T47D (cell line): ENCODE measurements around the gene DDX50.
"Not testable (repeated sequence)": the region's sequence is repeated elsewhere in the genome, so short reads cannot be mapped to it uniquely, and the experiment has no call there.

ENCODE experiments used
- DNase-seq, 2 experiments: peaks; one replicate each; pipeline versions ENCODE4 v3.0.0 to v3.0.0-alpha.2; 2011 to 2012; ENCODE audit warnings: low read depth in 1 of 2, low spot score in 1 of 2
- JUND ChIP-seq: IDR thresholded peaks from 2 replicates; pipeline ENCODE4 v1.6.1; 2012; ENCODE audit warnings: low read depth
- in situ Hi-C: cut with HindIII; loops from 2 replicates; pipeline ENCODE4 v1.10.0; 2016; ENCODE audit warnings: low sequenced_read_pairs, low pct_unique_long_range_greater_than_20kb

DDX50 gene

DNA sequence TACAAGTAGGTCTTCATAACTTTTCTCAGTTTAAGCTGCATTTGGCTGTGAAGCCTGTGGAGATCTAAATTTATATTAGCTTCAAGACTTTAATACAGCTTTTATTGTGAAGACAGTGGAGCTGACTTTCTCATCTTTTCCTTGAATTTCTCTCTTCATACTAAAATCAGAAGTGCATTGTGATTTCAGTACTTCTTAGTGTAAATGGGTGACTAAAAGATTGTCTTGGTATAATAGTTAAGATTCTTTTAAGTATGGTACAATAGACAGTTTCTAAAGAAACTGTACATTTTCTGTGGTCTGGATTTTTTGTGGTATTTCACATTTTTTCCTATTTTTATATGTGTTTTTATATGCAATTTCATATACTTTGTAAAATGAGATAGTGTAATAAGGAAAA is 33.9 kb downstream of the DDX50 start:
- in situ Hi-C loops, result no loop called here
- TF ChIP-seq JUND, result no peak
- no peak for DNase-seq

DNA sequence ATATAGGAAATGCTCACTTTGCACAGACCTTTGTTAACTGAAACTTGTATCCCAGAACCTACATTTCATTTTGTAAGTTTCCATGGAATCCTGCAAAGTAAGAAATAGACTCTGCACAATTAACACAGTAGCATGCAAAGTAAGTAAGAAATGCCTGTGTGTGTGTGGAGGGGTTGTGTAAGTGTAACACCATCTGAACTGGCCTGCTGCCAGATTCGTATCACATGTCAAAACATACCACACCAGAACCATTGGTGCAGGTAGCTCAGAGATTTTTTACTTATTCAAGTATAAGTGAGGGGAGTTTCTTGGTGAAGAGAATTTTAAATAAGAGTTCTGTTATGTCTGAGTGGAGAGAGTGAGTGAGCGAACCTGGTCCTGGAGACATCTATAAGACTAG is 37.0 kb downstream of the DDX50 start:
- no peak for TF ChIP-seq JUND
- in situ Hi-C loops, result no loop called here

DNA sequence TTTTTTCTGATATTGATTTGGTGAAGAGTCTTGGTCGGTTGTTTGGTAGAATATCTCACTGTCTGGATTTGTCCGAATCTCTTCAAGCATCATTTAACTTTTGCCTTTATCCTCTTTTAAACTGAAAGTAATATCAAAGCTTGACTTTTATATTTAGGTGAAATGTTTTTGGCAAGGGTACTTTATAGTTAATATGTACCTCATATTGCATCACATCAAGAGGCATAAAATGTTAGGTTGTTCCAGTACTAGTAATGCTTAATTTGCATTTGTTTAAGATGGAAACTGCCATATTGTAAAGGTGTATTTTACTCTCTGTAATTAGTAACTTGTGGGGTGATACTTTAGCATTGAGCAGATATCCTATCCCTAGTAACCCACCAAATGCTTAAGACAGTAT is 37.8 kb downstream of the DDX50 start:
- no peak for TF ChIP-seq JUND
- DNase-seq, result no peak
- in situ Hi-C loops, result no loop called here

More for the DNA sequence above, 37.0 kb downstream of the DDX50 start:
- peak in 1 of 2 experiments; percentile 22 for DNase-seq

DNA sequence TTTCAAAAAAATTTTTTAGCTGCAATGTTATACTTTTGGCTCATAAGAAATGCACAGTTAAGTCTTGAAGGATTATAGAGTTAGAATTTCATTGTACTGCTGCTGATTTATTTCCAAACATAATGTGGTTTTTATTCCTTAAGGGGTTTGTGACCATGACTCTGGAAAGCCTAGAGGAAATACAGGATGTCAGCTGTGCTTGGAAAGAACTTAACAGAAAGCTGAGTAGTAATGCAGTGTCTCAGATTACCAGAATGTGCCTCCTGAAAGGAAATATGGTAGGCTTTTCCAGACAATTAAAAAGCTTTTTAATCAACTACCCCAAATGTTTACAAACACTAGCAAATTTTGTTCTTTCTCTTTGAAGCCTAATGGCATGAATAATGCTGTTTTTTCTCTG is 39.8 kb downstream of the DDX50 start:
- DNase-seq, in situ Hi-C loops: not testable (repeated sequence)

DNA sequence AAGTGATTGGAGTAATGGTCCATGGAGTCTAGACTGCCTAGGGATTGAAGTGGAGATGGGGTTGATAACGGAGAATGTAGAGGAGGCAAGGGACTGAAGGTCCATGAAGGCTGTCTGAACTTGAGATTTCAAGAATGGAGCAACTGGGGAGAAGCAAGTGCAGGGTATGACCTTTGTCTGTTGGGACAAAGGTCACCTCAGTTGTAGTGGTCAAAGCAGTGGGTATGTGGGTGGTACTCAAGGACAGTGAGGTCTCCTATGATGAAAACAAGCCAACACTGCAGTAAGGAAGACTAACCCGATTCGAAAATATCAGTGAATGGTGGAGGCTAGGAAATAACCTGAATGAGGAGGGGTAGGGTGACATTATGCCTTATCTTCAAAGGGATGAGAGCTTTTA is 49.5 kb downstream of the DDX50 start:
- no peak for DNase-seq
- TF ChIP-seq JUND, result no peak
- in situ Hi-C loops, result no loop called here

DNA sequence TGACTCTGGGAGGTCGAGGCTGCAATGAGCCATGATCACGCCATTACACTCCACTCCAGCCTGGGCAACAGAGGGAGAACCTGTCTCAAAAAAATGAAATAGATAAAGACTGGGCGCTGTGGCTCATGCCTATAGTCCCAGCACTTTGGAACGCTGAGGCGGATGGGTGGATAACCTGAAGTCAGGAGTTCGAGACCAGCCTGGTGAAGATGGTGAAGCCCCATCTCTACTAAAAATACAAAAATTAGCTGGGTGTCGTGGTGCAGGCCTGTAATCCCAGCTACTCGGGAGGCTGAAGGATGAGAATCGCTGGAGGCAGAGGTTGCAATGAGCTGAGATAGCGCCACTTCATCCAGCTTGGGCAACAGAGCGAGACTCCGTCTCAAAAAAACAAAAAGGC is 53.8 kb downstream of the DDX50 start:
- no peak for TF ChIP-seq JUND
- in situ Hi-C loops, result no loop called here

DNA sequence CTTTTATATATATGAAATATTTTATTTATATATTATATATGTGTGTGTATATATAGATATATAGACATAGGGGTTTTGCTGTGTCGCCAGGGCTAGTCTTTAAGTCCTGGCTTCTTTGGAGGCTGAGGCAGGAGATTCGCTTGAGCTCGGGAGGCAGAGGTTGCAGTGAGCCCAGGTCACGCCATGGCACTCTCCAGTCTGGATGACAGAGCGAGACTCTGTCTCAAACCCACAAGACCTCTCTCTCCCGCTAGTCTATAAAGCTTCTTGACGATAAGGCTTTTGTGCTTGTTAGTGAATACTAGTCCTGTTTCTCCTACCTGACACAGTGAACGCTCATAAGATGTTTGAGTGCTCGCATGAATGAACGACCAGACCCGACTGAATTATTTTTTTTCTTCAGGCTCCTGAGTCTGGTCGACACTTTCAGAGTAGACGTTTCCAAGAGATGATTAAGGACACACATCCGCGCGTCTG is 54.3 kb downstream of the DDX50 start:
- DNase-seq, result no peak
- no peak for TF ChIP-seq JUND
- in situ Hi-C loops, result no loop called here

More for the DNA sequence above, 53.8 kb downstream of the DDX50 start:
- DNase-seq, result no peak

DNA sequence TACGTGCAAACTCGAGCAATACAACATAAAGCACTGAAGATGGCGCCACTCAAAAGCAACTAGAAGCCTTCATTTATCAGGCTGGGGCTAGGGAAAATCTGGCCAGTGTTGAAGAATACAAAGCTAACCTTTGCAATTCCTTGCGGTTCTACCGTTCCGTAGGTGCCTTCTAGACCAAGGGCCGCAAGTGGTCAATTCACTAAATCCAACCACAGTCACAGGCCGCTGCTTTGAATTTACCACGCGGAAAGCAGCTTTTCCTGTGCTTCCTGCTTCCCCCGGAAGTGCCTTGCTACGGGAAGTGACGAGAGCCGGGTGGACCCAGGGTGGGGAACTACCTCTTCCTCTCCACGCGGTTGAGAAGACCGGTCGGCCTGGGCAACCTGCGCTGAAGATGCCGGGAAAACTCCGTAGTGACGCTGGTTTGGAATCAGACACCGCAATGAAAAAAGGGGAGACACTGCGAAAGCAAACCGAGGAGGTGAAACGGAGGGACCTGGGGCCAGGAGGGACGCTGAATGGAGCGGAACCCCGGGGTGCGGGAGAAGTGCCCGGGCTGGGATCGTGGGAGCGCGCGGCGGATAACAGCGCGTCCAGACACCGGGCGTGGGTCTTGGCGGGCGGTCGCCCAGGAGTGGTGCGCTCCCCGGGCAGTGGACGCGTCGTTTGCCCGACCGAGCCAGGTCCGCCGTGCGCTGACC is 54.9 kb downstream of the DDX50 start, which contains the start of gene DDX21:
DDX21 (plus strand) TSS at position 339 of the 701 bp plus-strand sequence; CDS start at position 395, 56 bp downstream.
- TF ChIP-seq JUND, result no peak
- in situ Hi-C loops, result no loop called here
- peak; percentile 96 to 98 for DNase-seq

DNA sequence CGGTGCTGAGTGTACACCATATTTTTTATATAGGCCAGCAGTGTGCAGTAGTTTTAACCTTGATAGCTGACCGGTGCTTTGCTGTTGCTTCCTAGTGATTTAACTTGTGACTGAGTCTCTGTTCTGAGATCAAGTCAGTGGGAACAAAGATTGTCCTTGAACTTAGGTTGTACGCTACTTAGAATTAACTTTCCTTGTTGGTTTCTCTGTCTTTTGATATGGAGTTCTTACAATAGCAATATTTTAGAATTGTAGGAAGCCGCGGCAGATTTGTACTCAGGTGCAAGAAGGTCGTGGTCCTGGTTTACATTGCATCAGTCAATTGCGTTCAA is 56.1 kb downstream of the DDX50 start:
- DNase-seq, result no peak
- TF ChIP-seq JUND, result no peak
- in situ Hi-C loops, result no loop called here

DNA sequence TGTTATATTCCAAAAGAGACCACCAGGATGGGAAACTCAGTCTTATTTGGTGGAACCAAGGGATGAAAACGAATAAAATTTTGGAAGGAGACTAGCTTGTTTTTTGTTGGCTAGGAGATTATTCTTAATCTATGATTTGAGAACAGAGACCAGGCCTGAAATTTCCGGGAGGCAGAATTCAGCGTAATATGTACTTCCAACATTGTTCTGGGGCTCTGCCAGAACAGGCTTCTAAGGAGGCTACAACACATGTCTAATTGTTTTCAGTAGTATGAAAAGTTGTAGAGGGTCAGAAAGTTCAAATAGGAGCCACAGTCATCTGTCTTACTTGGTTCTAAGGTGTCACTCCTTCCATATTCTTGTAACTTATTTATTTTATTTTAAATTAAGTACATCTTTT is 56.5 kb downstream of the DDX50 start:
- in situ Hi-C loops, result no loop called here
- TF ChIP-seq JUND, result no peak
- DNase-seq, result peak in 1 of 2 experiments; percentile 16

DNA sequence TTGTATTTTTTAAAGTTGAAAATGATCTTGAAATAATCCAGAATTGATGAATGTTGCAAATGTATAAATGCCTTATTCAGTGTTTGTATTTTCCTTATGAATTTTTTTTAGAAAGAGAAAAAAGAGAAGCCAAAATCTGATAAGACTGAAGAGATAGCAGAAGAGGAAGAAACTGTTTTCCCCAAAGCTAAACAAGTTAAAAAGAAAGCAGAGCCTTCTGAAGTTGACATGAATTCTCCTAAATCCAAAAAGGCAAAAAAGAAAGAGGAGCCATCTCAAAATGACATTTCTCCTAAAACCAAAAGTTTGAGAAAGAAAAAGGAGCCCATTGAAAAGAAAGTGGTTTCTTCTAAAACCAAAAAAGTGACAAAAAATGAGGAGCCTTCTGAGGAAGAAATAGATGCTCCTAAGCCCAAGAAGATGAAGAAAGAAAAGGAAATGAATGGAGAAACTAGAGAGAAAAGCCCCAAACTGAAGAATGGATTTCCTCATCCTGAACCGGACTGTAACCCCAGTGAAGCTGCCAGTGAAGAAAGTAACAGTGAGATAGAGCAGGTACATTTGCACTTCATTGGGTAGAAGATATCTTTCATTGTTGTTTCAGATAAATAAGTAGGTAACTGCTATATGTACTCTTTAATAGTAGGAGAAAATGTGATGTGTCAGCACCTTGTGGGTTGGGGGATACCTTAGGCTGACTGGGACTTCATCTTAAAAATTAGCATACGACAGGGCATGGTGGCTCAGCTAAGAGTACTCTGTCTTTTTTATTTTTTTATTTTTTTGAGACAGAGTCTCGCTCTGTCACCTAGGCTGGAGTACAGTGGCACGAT is 58.8 kb downstream of the DDX50 start:
- TF ChIP-seq JUND, result no peak
- DNase-seq, result no peak
- in situ Hi-C loops, result no loop called here

DNA sequence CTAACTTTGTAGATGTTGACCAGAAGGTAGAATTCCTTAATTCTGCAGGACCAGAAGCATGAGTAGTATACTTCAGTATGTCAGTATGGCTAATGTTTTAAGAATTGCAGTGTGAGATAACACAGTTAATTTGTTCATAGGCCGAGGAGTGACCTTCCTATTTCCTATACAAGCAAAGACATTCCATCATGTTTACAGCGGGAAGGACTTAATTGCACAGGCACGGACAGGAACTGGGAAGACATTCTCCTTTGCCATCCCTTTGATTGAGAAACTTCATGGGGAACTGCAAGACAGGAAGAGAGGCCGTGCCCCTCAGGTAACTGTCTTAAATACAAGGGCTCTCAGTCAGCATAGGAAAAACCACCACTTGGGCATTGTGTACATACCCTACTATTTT is 62.0 kb downstream of the DDX50 start:
- TF ChIP-seq JUND, result no peak
- DNase-seq, result no peak
- in situ Hi-C loops, result no loop called here

DNA sequence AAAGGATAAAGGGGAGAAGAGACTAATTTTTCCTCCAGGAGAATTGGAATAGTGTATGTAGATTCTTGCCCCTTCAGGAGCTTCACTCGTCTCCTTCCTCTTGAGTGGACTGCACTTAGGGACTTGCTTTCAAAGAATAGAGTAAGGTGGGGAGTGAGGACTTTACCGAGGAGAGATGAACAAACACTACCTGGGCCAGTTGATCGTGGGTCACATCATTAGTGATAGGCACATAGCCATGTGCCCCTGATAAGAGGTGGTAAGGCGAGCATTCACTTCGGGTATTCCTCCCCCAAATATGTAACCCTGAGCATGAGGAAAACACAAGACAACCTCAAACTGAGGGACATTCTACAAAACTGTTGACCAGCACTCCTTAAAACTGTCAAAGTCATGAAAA is 72.9 kb downstream of the DDX50 start:
- no peak for TF ChIP-seq JUND
- no peak for DNase-seq
- in situ Hi-C loops, result no loop called here

DNA sequence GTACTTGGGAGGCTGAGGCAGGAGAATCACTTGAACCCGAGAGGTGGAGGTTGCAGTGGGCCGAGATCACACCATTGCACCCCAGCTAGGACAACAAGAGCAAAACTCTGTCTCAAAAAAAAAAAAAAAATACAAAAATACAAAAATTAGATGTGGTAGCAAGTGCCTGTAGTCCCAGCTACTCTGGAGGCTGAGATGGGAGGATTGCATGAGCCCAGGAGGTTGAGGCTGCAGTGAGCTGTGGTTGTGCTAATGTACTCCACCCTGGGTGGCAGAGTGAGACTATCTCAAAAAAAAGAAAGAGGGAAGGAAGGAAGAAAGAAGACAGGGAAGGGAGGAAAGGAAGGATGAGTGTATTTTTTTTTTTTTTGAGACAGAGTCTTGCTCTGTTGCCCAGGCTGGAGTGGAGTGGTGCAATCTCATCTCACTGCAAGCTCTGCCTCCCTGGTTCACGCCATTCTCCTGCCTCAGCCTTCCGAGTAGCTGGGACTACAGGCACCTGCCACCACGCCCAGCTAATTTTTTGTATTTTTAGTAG is 74.9 kb downstream of the DDX50 start:
- DNase-seq, in situ Hi-C loops: not testable (repeated sequence)

DNA sequence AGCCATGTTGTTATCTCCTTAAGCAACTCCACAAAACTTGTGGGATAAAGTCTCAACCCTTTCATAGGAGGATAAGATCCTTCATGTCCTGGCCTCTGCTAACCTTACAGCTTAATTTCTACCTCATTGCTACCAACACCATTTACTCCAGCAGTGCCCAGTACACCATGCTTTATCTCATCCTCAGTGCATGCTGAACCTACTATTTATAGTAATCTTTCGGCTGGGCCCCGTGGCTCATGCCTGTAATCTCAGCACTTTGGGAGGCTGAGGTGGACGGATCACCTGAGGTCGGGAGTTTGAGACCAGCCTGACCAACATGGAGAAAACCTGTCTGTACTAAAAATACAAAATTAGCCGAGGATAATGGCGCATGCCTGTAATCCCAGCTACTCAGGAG is 78.6 kb downstream of the DDX50 start:
- in situ Hi-C loops, result not testable (repeated sequence)

More for the DNA sequence above, 78.6 kb downstream of the DDX50 start:
- DNase-seq, result not testable (repeated sequence)
